Activated B cell treated with CpG ODN at 0.5 μM for 24 hours (primary cell): ENCODE results near the gene CISD3. TPM values are rescaled to one million over a fixed set of nuclear protein-coding genes. Genes with fewer than 3 reads are reported as not detected.

ENCODE experiments used
- ATAC-seq: fragments of 200-7000 bp; cut with Tn5 transposase; one replicate; pipeline ENCODE4 v1.10.0; 2021; ENCODE audit warnings: low read depth, mild to moderate bottlenecking, moderate library complexity
- CTCF ChIA-PET: fragments of 350-600 bp; sonication (Branson Sonifier 250); formaldehyde crosslinking; loops from one replicate; lab custom pipeline; 2021; ENCODE audit warnings: antibody characterized with exemption; lab: Charles Lee
- POLR2A ChIA-PET: fragments of 350-600 bp; sonication (Branson Sonifier 250); formaldehyde crosslinking; loops from one replicate; lab custom pipeline; 2021; ENCODE audit warnings: antibody characterized with exemption; lab: Charles Lee
- DNase-seq: peaks from one replicate; pipeline ENCODE4 v3.0.0; 2022
- H3K27ac Mint-ChIP-seq: one replicate; pipeline ENCODE4 v1.8.0; 2020; ENCODE audit warnings: mixed read lengths
- H3K27me3 Mint-ChIP-seq: one replicate; pipeline ENCODE4 v1.8.0; 2021; ENCODE audit warnings: mixed read lengths
- H3K36me3 Mint-ChIP-seq: one replicate; pipeline ENCODE4 v1.8.0; 2021; ENCODE audit warnings: low read depth, mixed read lengths
- H3K4me1 Mint-ChIP-seq: one replicate; pipeline ENCODE4 v1.8.0; 2021; ENCODE audit warnings: mixed read lengths
- H3K4me3 Mint-ChIP-seq: one replicate; pipeline ENCODE4 v1.8.0; 2020; ENCODE audit warnings: mild to moderate bottlenecking, mixed read lengths
- H3K9me3 Mint-ChIP-seq: one replicate; pipeline ENCODE4 v1.8.0; 2020; ENCODE audit warnings: mixed read lengths
- intact Hi-C: fragments of 100-400 bp; cut with micrococcal nuclease; formaldehyde crosslinking; loops from one replicate; pipeline ENCODE4 v1.15.1; 2024
- total RNA-seq: library from RNA; stranded (reverse); gene quantifications from 2 replicates; pipeline ENCODE4 v1.2.3, GENCODE V29; 2022
- TF ChIP-seq, protein P1 (sequence below): fragments of 200-600 bp; IDR thresholded peaks from one replicate; pipeline ENCODE4 v1.8.0; 2022; ENCODE audit warnings: antibody characterized with exemption, mild to moderate bottlenecking

The CISD3 gene
- total RNA-seq, 1 donor from 2014 or later, result 12.1 TPM

DNA sequence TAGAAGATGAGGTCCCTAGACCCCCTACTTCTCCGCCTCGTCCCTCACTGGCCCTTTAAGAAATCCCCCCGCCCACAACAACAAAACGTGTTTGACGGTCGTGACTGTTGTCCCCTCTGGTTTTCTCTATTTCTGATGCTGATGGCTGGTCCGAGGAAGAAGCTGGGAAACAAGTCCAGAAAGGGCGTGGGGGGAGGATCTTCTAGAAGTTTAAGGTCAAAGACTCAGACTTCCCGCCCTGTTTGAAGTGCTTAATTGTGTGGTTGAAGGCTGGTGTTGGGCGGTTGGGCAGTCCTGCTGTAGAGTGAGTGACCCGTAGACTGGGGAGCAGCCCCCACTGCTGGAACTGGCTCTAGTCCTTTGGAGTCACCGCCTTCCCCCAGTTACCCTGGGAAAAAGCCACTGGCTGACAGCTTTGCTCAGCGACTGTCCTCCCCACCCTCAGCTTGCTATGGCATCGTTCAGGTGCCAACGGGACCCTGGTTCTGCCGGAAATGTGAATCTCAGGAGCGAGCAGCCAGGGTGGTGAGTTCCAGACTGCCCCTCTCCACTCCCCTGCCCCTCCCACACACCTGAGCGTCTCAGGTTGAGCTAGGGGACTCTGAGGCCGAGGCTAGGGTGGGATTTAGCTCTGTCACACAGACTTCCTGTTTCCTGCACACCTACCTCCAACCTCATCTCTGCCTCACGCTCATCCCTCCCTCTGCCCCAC is 23.5 kb upstream of the CISD3 start:
- ATAC-seq (no peak), DNase-seq (no peak)
- Mint-ChIP-seq H3K27ac (peak overlapping the region; percentile 80), H3K27me3 (no peaks in the 10 kb centered on the region), H3K4me3 (peak overlapping the region; percentile 90), H3K9me3 (no peaks in the 10 kb centered on the region), H3K36me3 (peaks cover 55% of the 10 kb centered on the region), H3K4me1 (peaks cover 39% of the 10 kb centered on the region)
- TF ChIP-seq, protein P1, sequence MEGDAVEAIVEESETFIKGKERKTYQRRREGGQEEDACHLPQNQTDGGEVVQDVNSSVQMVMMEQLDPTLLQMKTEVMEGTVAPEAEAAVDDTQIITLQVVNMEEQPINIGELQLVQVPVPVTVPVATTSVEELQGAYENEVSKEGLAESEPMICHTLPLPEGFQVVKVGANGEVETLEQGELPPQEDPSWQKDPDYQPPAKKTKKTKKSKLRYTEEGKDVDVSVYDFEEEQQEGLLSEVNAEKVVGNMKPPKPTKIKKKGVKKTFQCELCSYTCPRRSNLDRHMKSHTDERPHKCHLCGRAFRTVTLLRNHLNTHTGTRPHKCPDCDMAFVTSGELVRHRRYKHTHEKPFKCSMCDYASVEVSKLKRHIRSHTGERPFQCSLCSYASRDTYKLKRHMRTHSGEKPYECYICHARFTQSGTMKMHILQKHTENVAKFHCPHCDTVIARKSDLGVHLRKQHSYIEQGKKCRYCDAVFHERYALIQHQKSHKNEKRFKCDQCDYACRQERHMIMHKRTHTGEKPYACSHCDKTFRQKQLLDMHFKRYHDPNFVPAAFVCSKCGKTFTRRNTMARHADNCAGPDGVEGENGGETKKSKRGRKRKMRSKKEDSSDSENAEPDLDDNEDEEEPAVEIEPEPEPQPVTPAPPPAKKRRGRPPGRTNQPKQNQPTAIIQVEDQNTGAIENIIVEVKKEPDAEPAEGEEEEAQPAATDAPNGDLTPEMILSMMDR, result no peak
- ChIA-PET POLR2A (interaction anchor here (0.8 to 7.4 kb wide), 10 partner anchors 9 to 261 kb away, joined by 3 to 73 read pairs (median 4); partner anchors contain the start of genes CISD3, FBXO47, PSMB3 and RPL23), CTCF (interaction anchor here (1.1 to 1.8 kb wide), 4 partner anchors 22 to 35 kb away, joined by 3 to 13 read pairs (median 6); no protein-coding TSS in a partner anchor)
- intact Hi-C loops, result loop anchor here (10.0 kb wide), 1 partner anchor 1158 kb away; the partner anchor contains the start of genes IKZF3 and ZPBP2

DNA sequence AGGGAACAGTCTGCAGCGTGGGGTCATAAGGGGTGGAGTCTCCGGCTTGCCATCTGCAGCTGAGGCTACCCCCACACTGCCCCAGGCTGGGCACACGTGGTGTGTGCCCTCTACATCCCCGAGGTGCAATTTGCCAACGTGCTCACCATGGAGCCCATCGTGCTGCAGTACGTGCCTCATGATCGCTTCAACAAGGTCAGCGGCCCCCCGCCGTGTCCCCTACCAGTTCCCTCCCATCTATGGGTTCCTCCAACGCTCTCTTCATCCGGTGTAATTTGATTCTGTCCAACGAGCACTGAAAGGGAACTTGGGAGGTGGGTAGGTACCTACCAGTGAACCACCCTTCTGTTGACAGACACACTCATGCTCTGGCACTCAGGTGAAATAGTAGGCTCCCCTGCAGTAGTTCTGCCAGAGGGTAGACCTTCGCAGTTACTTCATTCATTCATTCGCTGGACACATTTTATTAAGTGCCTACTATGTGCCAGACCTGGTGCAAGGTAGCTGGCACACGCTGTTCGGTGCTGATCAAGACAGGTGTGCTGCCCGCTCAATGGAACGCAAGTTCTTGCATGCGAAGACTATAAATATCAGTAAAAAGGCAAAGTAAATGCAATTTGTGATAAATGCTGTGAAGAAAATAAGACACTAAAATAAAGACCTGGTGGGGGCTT is 22.3 kb upstream of the CISD3 start:
- peak overlapping the region; percentile 80 for H3K27ac Mint-ChIP-seq
- no peaks in the 10 kb centered on the region for H3K9me3 Mint-ChIP-seq
- TF ChIP-seq, protein P1, result no peak
- ChIA-PET POLR2A (interaction anchor here (0.9 to 3.8 kb wide), 4 partner anchors 8 to 31 kb away, joined by 3 to 31 read pairs (median 4); partner anchors contain the start of gene CISD3), CTCF (interaction anchor here (1.3 kb wide), 1 partner anchor 27 kb away, joined by 7 read pairs; no protein-coding TSS in a partner anchor)
- H3K36me3 Mint-ChIP-seq, result peaks cover 65% of the 10 kb centered on the region
- intact Hi-C loops, result loop anchor here (10.0 kb wide), 1 partner anchor 1157 kb away; the partner anchor contains the start of genes IKZF3 and ZPBP2
- DNase-seq (no peak), ATAC-seq (no peak)
- peak overlapping the region; percentile 15 for H3K4me3 Mint-ChIP-seq
- H3K27me3 Mint-ChIP-seq, result no peaks in the 10 kb centered on the region
- H3K4me1 Mint-ChIP-seq, result peaks cover 37% of the 10 kb centered on the region

DNA sequence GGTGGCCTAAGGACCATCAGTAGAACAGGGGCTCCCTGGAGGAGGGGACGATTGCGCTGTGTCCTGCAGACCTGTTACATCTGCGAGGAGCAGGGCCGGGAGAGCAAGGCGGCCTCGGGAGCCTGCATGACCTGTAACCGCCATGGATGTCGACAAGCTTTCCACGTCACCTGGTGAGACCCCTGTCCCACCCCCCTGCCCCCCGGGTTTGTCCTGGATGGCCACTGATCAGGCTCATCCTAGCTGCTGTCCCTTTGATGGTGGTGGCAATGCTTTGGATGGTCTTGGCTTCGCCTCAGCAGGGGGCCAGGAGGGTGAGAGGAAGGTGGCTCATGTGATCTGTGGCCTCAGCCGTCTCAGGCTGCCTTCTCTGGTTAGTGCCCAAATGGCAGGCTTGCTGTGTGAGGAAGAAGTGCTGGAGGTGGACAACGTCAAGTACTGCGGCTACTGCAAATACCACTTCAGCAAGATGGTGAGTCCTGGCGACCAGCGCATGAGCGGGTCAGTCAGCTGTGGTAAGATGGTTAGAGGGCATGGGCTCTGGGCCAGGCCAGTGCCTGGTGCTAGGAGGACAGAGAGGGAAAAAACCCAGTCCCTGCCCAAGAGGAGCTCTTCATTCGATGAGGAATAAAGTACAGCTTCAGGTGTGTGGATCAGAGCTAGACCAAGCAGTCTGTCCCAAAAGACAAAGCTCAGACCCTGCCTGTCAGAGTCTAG is 20.9 kb upstream of the CISD3 start:
- intact Hi-C loops, result loop anchor here (10.0 kb wide), 1 partner anchor 1156 kb away; the partner anchor contains the start of genes IKZF3 and ZPBP2
- TF ChIP-seq, protein P1, result no peak
- Mint-ChIP-seq H3K4me1 (peaks cover 28% of the 10 kb centered on the region), H3K4me3 (no peak overlapping the region), H3K36me3 (peaks cover 69% of the 10 kb centered on the region), H3K27me3 (no peaks in the 10 kb centered on the region), H3K27ac (no peak overlapping the region), H3K9me3 (no peaks in the 10 kb centered on the region)
- ChIA-PET CTCF (interaction anchor here (1.8 kb wide), 1 partner anchor 21 kb away, joined by 4 read pairs; the partner anchor contains the start of gene CISD3), POLR2A (interaction anchor here (0.6 to 1.1 kb wide), 3 partner anchors 16 to 22 kb away, joined by 3 read pairs; no protein-coding TSS in a partner anchor)
- DNase-seq (no peak), ATAC-seq (no peak)

DNA sequence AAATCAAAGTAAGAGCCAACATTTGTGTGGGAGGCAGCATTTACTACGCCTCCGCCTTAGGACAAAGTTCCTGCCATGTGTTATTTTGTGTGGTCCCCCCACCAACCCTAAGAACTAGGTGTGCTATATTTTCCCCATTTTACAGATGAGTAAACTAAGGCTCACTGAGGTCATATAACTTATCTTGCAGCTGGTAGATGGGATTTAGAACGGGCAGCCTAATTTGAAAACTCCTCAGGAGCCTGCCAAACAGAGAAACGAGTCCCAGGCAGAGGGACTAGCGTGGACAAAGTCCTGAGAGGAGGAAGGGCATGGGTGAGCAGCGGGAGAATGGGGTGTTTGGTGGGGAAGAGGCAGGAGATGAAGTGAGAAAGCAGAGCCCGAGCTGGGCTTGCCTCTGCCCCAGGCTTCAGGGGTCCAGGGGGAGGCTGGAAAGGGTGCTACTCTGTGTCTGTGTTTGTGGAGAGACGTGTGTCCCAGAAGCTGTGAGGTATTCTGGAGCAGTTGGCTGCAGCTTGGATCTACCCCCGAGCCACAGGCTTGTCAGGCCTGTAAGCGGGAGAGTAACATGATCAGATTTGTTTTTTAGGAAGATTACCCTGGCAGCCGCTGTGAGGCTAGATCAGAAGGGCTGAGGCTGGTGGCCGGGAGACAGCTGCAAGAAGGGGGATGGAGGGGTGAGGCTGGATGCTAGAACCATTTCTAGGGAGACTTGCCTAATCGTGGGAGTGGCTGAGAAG is 20.1 kb upstream of the CISD3 start:
- no peaks in the 10 kb centered on the region for H3K27me3 Mint-ChIP-seq
- DNase-seq (no peak), ATAC-seq (no peak)
- no peaks in the 10 kb centered on the region for H3K9me3 Mint-ChIP-seq
- H3K36me3 Mint-ChIP-seq, result peaks cover 71% of the 10 kb centered on the region
- H3K4me1 Mint-ChIP-seq, result peaks cover 25% of the 10 kb centered on the region
- intact Hi-C loops, result loop anchor here (10.0 kb wide), 1 partner anchor 1155 kb away; the partner anchor contains the start of genes IKZF3 and ZPBP2
- H3K4me3 Mint-ChIP-seq, result no peak overlapping the region
- CTCF ChIA-PET, result interaction anchor here (1.3 to 1.8 kb wide), 3 partner anchors 20 to 33 kb away, joined by 4 to 5 read pairs (median 4); partner anchors contain the start of gene CISD3
- POLR2A ChIA-PET, result interaction anchor here (0.9 to 1.1 kb wide), 4 partner anchors 10 to 18 kb away, joined by 3 to 5 read pairs (median 3); no protein-coding TSS in a partner anchor
- TF ChIP-seq, protein P1, result no peak
- H3K27ac Mint-ChIP-seq, result no peak overlapping the region
